Esophagus muscularis mucosa (tissue), 4 donors: Measurements from ENCODE around the gene ETV4. TPM values are rescaled to one million over a fixed set of nuclear protein-coding genes. Genes with fewer than 3 reads are reported as not detected.
"Not testable (repeated sequence)": the region's sequence is repeated elsewhere in the genome, so short reads cannot be mapped to it uniquely, and the experiment has no call there.

ENCODE experiments used
- DNase-seq: peaks from one replicate; pipeline ENCODE4 v3.0.0-alpha.2; 2017; ENCODE audit errors: extremely low spot score
- H3K27ac ChIP-seq, 4 donors: fragments of 200-600 bp; sonication (generic); replicated peaks in 1 of 4; 1 replicate in 3 of 4; 2 replicates in 1 of 4; pipeline ENCODE4 v1.5.1; 2016 to 2019; ENCODE audit warnings: mild to moderate bottlenecking in 1 of 4
- H3K27me3 ChIP-seq, 4 donors: fragments of 200-600 bp; sonication (generic); one replicate each; pipeline versions ENCODE4 v1.5.1 to v1.6.0; 2016 to 2019
- H3K36me3 ChIP-seq, 4 donors: fragments of 200-600 bp; sonication (generic); one replicate each; pipeline ENCODE4 v1.5.1; 2016 to 2019
- H3K4me1 ChIP-seq, 4 donors: fragments of 200-600 bp; sonication (generic); one replicate each; pipeline ENCODE4 v1.5.1; 2016 to 2019
- H3K4me3 ChIP-seq, 4 donors: fragments of 200-600 bp; sonication (generic); 1 replicate in 2 of 4; 2 replicates in 2 of 4; pipeline ENCODE4 v1.5.1; 2016 to 2019; ENCODE audit warnings: mild to moderate bottlenecking in 4 of 4, moderate library complexity in 1 of 4
- H3K9me3 ChIP-seq, 4 donors: fragments of 200-600 bp; sonication (generic); 1 replicate in 3 of 4; 2 replicates in 1 of 4; pipeline ENCODE4 v1.5.1; 2016 to 2019
- CTCF ChIP-seq, 3 experiments: fragments of 200-600 bp in 2 of 3; fragments of 450-650 bp in 1 of 3; sonication (generic) in 2 of 3; IDR thresholded peaks; one replicate each; pipeline ENCODE4 v1.5.1; 2017 to 2019; ENCODE audit warnings: antibody characterized with exemption in 3 of 3, mild to moderate bottlenecking in 2 of 3, moderate library complexity in 1 of 3
- EP300 ChIP-seq: sonication (generic); formaldehyde crosslinking; IDR thresholded peaks from one replicate; pipeline ENCODE4 v1.6.1; 2017; ENCODE audit warnings: antibody characterized with exemption
- POLR2A ChIP-seq: fragments of 450-650 bp; IDR thresholded peaks from one replicate; pipeline ENCODE4 v1.6.1; 2017; ENCODE audit warnings: antibody characterized with exemption, moderate library complexity, mild to moderate bottlenecking, low read depth
- POLR2AphosphoS5 ChIP-seq, 2 donors: sonication (generic); formaldehyde crosslinking; IDR thresholded peaks; one replicate each; pipeline ENCODE4 v1.6.1; 2017; ENCODE audit warnings: antibody characterized with exemption in 2 of 2
- WGBS: methylation state at CpG from one replicate; pipeline ENCODE4 v1.1.5; 2018; 5-methylcytosine and 5-hydroxymethylcytosine counted together
- intact Hi-C: fragments of 100-400 bp; cut with DNase I; formaldehyde crosslinking; loops from one replicate; pipeline ENCODE4 v1.15.1; 2023
- total RNA-seq, 4 donors: library from RNA; depleted of rRNA; stranded (reverse); fragments of >200 nt; gene quantifications; one replicate each; pipeline versions ENCODE4 v1.1.0 to v1.2.1, GENCODE V29; 2016

The ETV4 gene
- total RNA-seq, 4 donors from 2014 or later: 0.19 to 1.3 (median 0.83) TPM; not detected in 1

GRCh38 chr17:43521389-43521788 is 24.8 kb downstream of the ETV4 start:
- no peak for DNase-seq
- Histone ChIP-seq H3K4me1 (peaks cover 0 to 4% (median under 1%) of the 10 kb centered on the region in 4 donors), H3K36me3 (peaks cover 76 to 100% (median 98%) of the 10 kb centered on the region in 4 donors), H3K27me3 (no peaks in the 10 kb centered on the region), H3K27ac (no peak overlapping the region), H3K4me3 (no peak overlapping the region), H3K9me3 (no peaks in the 10 kb centered on the region)
- intact Hi-C loops: no loop called here
- TF ChIP-seq POLR2A: no peak
- TF ChIP-seq EP300: no peak
- TF ChIP-seq POLR2AphosphoS5 (IDR thresholded peaks at IDR 0.05): no peak
- TF ChIP-seq CTCF (IDR thresholded peaks at IDR 0.05): no peak
- WGBS: 93% methylated on average over 4 of the region's 4 CpGs

- peaks cover 0 to 9% (median 0%) of the 10 kb centered on the region in 4 donors for H3K4me1 ChIP-seq
- no peak overlapping the region for H3K27ac ChIP-seq
- no peaks in the 10 kb centered on the region for H3K9me3 ChIP-seq
- H3K4me3 ChIP-seq: no peak overlapping the region
- peaks cover 71 to 99% (median 86%) of the 10 kb centered on the region in 4 donors for H3K36me3 ChIP-seq
- no peak for TF ChIP-seq EP300
- no peak for TF ChIP-seq POLR2AphosphoS5 (IDR thresholded peaks at IDR 0.05)
- no peak for TF ChIP-seq POLR2A
- DNase-seq: no peak
- intact Hi-C loops: no loop called here
- no peaks in the 10 kb centered on the region for H3K27me3 ChIP-seq
- 68% methylated on average over 8 of the region's 8 CpGs for WGBS
Measured at GRCh38 chr17:43517615-43518386, 28.3 kb downstream of the ETV4 start.

- TF ChIP-seq CTCF (IDR thresholded peaks at IDR 0.05) (no peak), POLR2A (no peak), POLR2AphosphoS5 (IDR thresholded peaks at IDR 0.05) (no peak)
- Histone ChIP-seq H3K27me3 (no peaks in the 10 kb centered on the region), H3K4me3 (no peak overlapping the region), H3K36me3 (peaks cover 64 to 99% (median 86%) of the 10 kb centered on the region in 4 donors), H3K9me3 (no peaks in the 10 kb centered on the region), H3K27ac (no peak overlapping the region), H3K4me1 (peaks cover 0 to 9% (median 0%) of the 10 kb centered on the region in 4 donors)
- DNase-seq: no peak
- intact Hi-C loops: no loop called here
- 81% methylated on average over 6 of the region's 6 CpGs for WGBS
Measured at GRCh38 chr17:43517161-43517560, 29.0 kb downstream of the ETV4 start.

GRCh38 chr17:43515656-43516055 is 30.5 kb downstream of the ETV4 start:
- Histone ChIP-seq H3K9me3 (no peaks in the 10 kb centered on the region), H3K4me3 (no peak overlapping the region), H3K27ac (no peak overlapping the region), H3K36me3 (peaks cover 50 to 99% (median 84%) of the 10 kb centered on the region in 4 donors), H3K4me1 (peaks cover 0 to 9% (median 0%) of the 10 kb centered on the region in 4 donors), H3K27me3 (no peaks in the 10 kb centered on the region)
- TF ChIP-seq CTCF (IDR thresholded peaks at IDR 0.05) (no peak), POLR2A (no peak), EP300 (no peak), POLR2AphosphoS5 (IDR thresholded peaks at IDR 0.05) (no peak)
- WGBS: 100% methylated on average over 1 of the region's 1 CpG
- intact Hi-C loops: no loop called here
- no peak for DNase-seq

GRCh38 chr17:43511199-43511598 is 34.9 kb downstream of the ETV4 start:
- H3K9me3 ChIP-seq, DNase-seq, intact Hi-C loops, H3K27me3 ChIP-seq, H3K4me1 ChIP-seq, H3K27ac ChIP-seq, H3K4me3 ChIP-seq: not testable (repeated sequence)
- H3K36me3 ChIP-seq: peaks cover 57 to 99% (median 86%) of the 10 kb centered on the region in 4 donors
- WGBS: 89% methylated on average over 3 of the region's 3 CpGs

GRCh38 chr17:43509440-43509839 is 36.7 kb downstream of the ETV4 start:
- intact Hi-C loops, H3K4me3 ChIP-seq, DNase-seq, H3K4me1 ChIP-seq, H3K9me3 ChIP-seq, H3K27me3 ChIP-seq, H3K27ac ChIP-seq: not testable (repeated sequence)
- peaks cover 67 to 100% (median 95%) of the 10 kb centered on the region in 4 donors for H3K36me3 ChIP-seq
- WGBS: 95% methylated on average over 7 of the region's 7 CpGs
